Uterus (tissue), 2 donors: ENCODE measurements around the gene DNM2.

Source experiments
- CTCF ChIP-seq, 4 experiments: fragments of 200-600 bp in 2 of 4; fragments of 450-650 bp in 2 of 4; sonication (generic) in 2 of 4; IDR thresholded peaks; one replicate each; pipeline ENCODE4 v1.5.1; 2016 to 2019; ENCODE audit warnings: antibody characterized with exemption in 4 of 4, mild to moderate bottlenecking in 2 of 4, moderate library complexity in 1 of 4
- POLR2A ChIP-seq, 2 donors: fragments of 450-650 bp; IDR thresholded peaks; one replicate each; pipeline ENCODE4 v1.6.1; 2016; ENCODE audit warnings: antibody characterized with exemption in 2 of 2, mild to moderate bottlenecking in 1 of 2, moderate library complexity in 1 of 2

- TF ChIP-seq POLR2A (IDR thresholded peaks at IDR 0.05) (no peak), CTCF (IDR thresholded peaks at IDR 0.05) (no peak)
Observed at GRCh38 chr19:10850631-10851030, 132.8 kb downstream of the DNM2 start.
